GM19452 (cell line): ENCODE measurements around the gene ZNF865.
"Not testable (repeated sequence)": the region's sequence is repeated elsewhere in the genome, so short reads cannot be mapped to it uniquely, and the experiment has no call there.

Experiments
- ATAC-seq: cut with Tn5 transposase; IDR thresholded peaks from one replicate; pipeline ENCODE4 v1.9.1; 2021; ENCODE audit not compliant: unreplicated experiment

Gene ZNF865

GRCh38 chr19:55605637-55606470, at the start of gene ZNF865:
Gene ZNF865 (plus strand): TSS chr19:55605647. CDS start chr19:55613619, 7,972 bp downstream.
- ATAC-seq: peak; percentile 24

- ATAC-seq: no peak
Measured at GRCh38 chr19:55559684-55560083, 45.8 kb upstream of the ZNF865 start.

GRCh38 chr19:55563261-55563690, 42.2 kb upstream of the ZNF865 start:
- no peak for ATAC-seq

GRCh38 chr19:55566823-55567222, 38.6 kb upstream of the ZNF865 start:
- ATAC-seq: no peak

- ATAC-seq: no peak
Measured at GRCh38 chr19:55567708-55568328, 37.6 kb upstream of the ZNF865 start.

- ATAC-seq: not testable (repeated sequence)
Measured at GRCh38 chr19:55569477-55569876, 36.0 kb upstream of the ZNF865 start.

- not testable (repeated sequence) for ATAC-seq
Measured at GRCh38 chr19:55573929-55574328, 31.5 kb upstream of the ZNF865 start.

- no peak for ATAC-seq
Measured at GRCh38 chr19:55576746-55577145, 28.7 kb upstream of the ZNF865 start.

- ATAC-seq: no peak
Measured at GRCh38 chr19:55578031-55578760, 27.3 kb upstream of the ZNF865 start.

GRCh38 chr19:55578761-55579747, 26.4 kb upstream of the ZNF865 start:
- no peak for ATAC-seq

GRCh38 chr19:55579766-55580621, 25.5 kb upstream of the ZNF865 start:
- no peak for ATAC-seq

GRCh38 chr19:55580628-55581144, 24.8 kb upstream of the ZNF865 start, which contains the start of gene ZNF579:
Gene ZNF579 (minus strand): TSS chr19:55580848. CDS start chr19:55579639, 1,209 bp downstream.
- ATAC-seq: no peak

GRCh38 chr19:55581145-55581822, 24.2 kb upstream of the ZNF865 start:
- no peak for ATAC-seq

GRCh38 chr19:55581823-55582223, 23.6 kb upstream of the ZNF865 start:
- ATAC-seq: no peak

GRCh38 chr19:55582284-55582683, 23.2 kb upstream of the ZNF865 start:
- ATAC-seq: not testable (repeated sequence)

GRCh38 chr19:55583897-55584296, 21.6 kb upstream of the ZNF865 start:
- ATAC-seq: not testable (repeated sequence)

GRCh38 chr19:55584871-55585270, 20.6 kb upstream of the ZNF865 start:
- no peak for ATAC-seq

- no peak for ATAC-seq
Measured at GRCh38 chr19:55585658-55586339, 19.6 kb upstream of the ZNF865 start.
